NCI-H460 (cell line): ENCODE data around the gene DHRS1. TPM values are rescaled to one million over a fixed set of nuclear protein-coding genes. Genes with fewer than 3 reads are reported as not detected.
A peak's percentile ranks its signal among the peaks of the same experiment; 100 is the strongest.

Experiments used
- DNase-seq: peaks from one replicate; pipeline ENCODE4 v3.0.0-alpha.2; 2016; ENCODE audit warnings: low read depth; ENCODE audit errors: extremely low read depth
- polyA plus RNA-seq: library from polyadenylated mRNA; depleted of rRNA; stranded (reverse); fragments of >200 nt; gene quantifications from 2 replicates; pipeline ENCODE4 v1.2.3, GENCODE V29; 2014; cell fraction: nucleus; rRNA removed
- total RNA-seq: library from RNA; depleted of rRNA; stranded (reverse); fragments of >200 nt; shearing (Covaris generic); gene quantifications from 2 replicates; pipeline ENCODE4 v1.2.3, GENCODE V29; 2014; rRNA removed

DHRS1 gene
- 8.5 and 9.6 TPM in 2 replicates for total RNA-seq
- polyA plus RNA-seq: 55.1 and 61.7 TPM in 2 replicates

DNA sequence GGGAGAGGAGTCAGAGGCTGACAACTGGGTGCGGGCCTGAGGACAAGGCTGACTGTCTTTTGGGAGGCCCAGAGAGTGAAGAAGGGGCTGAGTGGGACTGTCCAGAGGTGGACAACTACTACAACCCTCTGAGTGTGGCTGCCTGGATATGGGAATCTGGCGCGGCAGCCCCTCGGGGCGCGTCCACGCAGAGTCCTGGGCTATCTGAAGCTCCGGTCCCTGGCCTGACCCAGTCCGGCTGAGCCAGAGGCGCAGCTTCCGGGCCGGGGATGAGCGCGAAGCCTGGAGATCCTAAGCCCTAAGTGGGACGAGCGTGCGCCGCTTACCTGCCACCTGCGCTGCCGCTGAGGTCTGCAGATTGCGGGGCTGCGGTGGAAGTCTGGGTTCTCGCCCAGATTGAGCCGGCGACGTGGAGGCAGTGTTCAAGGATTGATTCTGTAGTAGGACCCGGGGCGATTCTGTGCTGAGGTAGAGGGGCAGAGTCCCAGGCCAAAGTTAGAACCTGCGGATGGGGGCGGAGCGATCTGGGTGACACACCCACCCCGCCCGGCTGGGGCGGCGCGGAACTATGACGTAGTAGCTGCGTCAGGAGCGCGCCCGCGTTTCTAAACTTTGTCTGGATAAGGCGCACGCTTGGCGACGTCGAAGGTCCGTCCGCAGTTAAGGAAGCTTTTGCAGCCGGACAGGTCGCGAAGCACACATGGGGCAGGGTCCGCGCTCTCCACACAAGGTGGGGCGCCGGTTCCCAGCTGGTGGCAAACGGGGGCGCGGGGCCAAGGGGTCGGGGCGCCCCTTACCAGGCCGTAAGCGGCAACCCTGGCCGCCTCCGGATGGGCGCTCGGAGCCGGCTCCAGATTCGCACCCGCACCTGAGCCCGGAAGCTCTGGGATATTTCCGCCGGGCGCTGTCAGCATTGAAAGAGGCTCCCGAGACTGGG is at the start of gene DHRS1, which contains the start of gene NOP9:
TSS of gene DHRS1 (minus strand) at position 526 of the 937 bp plus-strand sequence. CDS start 674 bp downstream, outside the sequence.
TSS of gene NOP9 (plus strand) at position 596 of the 937 bp plus-strand sequence. CDS start at position 701, 105 bp downstream.
- peak; percentile 85 for DNase-seq

DNA sequence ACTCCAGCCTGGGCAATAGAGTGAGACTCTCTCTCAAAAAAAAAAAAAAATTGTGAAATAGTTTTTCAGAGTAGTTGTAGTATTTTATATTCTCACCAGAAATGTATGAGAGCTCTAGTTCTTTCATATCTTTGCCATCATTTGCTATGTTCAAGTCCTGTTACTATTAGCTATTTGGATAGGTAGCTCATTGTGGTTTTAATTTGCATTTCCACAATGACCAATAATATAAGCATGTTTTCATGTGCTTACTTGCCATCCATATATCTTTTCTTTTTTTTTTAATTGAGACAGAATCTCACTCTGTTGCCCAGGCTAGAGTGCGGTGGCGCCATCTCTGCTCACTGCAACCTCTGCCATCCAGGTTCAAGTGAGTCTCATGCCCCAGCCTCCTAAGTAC is 48.6 kb upstream of the DHRS1 start:
- no peak for DNase-seq

DNA sequence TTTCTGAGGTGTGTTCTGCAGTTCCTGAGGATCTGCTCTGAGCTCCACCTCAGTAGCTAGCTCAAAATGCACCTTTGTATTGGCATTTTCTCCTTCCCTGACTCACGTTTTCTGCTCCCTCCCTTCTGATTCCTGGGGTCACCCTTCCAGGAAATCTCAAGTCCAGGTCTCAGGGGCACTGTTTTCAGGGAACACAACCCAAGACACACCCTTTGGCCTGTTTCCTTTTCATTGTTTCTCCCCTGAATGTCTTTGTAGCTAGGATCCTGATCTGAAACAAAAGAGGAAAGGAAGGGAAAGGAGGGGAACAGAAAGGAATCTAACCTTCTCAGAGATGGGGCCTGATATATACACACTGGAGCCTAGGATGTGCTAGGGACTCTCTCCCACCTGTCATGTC is 47.6 kb upstream of the DHRS1 start:
- no peak for DNase-seq

DNA sequence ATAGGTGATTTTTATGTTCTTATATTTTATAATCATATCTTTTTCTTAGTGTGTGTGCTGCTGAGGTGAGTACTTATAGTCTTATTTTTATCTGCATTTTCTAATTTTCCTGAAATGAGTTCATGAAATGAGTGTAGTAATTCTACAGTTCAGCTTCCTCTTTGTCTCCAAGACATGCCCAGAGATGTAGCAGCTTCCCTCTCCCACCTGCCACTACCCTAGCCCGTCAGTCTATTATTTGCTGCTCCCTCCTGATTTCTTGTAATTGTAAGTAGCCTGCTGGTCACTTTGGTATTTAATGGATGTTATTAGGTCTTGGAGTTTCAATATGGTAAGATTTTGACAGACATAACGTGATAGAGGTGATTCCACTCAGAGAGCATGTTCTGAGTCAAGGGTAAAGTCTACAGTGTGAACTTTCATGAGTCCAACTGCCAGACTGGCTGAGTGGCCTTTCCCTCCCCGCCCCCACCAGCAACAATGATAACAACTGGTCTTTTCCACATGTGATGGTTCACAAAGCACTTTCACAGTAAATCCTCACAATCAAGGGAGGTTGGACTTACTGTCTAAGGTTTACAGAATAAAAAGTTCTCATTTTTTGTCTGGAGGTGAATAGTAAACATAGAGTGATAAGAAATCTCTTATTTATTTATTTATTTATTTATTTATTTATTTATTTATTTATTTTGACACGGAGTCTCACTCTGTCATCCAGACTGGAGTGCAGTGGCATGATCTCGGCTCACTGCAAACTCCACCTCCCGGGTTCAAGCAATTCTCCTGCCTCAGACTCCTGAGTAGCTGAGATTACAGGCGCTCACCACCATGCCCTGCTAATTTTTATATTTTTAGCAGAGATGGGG is 44.4 kb upstream of the DHRS1 start:
- no peak for DNase-seq

DNA sequence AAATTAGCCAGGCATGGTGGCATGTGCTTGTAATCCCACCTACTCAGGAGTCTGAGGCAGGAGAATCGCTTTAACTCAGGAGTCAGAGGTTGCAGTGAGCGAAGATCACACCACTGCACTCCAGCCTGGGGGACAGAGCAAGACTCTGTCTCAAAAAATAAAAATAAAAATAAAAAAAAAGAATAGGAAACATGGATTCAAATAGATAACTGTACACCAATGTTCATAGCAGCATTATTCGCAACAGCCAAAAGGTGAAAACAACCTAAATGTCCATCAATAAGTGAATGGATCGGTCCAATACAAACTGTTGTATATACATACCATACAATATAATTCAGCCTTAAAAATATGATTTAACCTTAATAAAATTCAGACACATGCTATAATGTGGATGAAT is 43.3 kb upstream of the DHRS1 start:
- no peak for DNase-seq

DNA sequence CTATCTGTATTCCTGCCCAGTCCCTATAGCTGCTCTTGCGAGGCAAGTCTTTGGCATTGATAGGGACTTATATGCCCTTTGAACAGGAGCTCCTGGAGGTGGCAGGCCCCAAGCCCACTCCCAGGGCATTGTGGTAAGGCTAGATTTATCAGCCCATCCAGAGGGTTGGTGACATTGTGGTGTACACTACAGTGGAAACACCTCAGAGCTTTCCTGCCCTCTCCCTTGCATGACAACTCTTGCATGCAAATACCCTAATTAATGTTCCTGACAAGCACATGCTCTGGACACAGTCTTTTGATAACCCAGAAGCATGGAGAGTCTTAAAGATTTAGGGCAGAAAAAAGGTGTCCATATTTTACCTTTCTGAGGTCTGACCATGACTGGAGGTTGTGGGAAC is 41.0 kb upstream of the DHRS1 start:
- no peak for DNase-seq

DNA sequence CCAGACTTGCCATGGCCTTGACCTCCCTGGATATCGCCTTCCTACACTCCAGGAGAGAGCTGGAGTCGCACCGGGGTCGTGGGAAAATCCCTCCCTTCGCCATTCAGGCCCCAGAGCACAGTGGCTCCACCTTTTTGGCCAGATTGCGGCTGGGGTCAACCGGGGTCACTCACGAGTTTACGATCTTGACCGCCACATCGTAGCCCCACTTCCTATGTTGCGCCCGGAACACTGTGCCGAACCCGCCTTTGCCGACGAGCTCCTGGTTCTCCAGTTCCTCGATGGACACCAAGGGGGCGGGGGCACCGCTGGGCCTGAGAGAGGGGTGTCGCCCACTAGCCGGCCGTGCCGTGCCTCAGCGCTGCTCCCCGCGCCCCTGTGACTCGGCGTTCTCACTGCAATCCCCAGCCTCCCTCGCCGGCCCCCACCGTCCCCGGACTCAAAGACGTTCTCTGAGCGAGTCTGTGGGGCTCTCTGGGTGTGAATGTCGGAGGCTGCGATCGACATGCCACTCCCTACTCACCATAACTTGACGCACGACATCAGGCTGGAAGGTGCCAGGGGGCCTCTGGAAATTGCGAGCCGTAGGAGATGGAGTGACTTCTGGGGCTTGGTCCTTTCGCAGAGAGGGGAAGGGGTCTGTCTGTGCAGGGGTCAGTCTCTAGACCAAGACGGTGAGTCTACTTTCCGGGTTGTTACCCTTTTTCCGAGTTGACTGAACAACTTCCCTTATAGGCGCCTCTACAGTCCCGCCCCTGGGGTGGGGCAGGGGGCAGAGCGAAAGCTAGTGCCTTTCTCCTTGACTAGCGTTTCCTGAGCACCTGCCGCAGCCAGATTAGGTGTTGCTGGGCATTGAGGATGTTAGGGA is 39.9 kb upstream of the DHRS1 start, which contains the start of gene RIPK3:
TSS of gene RIPK3 (minus strand) at position 708 of the 868 bp plus-strand sequence. CDS start at position 543, 165 bp downstream.
- no peak for DNase-seq

DNA sequence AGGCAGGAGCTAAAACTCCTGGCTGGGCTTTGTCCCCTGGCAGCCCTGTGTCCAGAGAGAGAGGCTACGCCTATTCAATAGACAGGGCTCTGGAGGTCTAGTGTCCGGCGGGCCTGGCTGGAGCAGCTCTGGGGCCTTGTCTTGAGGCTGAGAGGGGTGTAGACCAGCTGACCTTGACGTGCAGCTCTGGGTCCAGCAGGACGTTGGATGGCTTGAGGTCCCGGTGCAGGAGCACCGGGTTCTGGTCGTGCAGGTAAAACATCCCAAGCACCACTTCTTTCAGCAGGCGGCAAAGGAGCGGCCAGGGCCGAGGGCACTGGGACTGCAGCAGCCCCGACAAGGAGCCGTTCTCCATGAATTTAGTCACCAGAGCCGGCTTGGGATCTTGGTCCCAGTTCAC is 39.3 kb upstream of the DHRS1 start:
- no peak for DNase-seq

DNA sequence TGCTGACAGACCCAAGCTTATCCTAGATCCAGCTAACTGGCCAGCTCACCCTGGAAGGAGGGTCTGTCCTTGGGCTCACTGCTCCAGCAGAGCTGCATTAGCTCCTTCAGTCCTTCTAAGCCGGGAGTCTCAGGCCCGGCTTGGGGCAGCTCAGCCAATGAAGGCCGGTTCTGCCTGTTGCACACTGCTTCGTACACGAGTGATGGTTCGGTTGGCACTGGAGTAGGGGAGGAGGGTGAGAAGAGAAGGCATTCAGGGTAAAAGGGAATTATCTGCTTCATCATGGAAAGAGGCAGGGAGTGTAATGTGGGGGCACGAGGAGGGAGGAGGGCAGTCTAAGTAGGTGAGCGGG is 38.2 kb upstream of the DHRS1 start:
- no peak for DNase-seq

DNA sequence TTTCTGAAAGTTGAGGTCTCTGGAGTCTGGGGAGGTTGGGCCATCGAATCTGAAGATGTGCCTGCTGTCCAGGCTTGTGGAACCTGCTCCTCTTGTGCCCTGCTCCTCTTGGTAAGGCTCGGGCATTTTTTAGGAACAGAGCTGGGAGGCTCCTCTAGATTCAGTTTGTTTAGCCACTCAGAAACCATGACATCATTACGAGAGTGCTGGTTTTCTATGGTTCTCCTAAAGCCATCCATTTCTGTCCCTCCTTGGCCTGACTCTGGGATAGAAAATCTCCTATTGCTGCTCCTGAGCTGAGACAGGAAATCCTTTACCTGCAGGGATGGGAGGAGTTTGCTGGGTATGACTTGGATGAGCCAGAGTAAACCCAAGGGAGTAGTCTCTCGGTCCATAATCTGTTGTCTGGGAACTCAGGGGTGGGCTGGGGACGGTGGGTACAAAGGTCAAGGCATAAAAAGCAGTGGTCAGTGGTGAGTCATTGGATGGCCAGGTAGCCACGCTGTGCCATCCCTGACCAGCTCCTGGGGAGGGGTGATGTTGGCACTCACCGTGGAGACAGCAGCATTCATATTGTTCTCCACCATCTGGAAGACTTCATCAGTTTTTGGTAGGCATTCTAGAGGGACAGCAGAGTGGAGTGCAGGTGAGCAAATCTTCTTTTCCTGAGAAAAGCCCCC is 37.7 kb upstream of the DHRS1 start:
- no peak for DNase-seq

DNA sequence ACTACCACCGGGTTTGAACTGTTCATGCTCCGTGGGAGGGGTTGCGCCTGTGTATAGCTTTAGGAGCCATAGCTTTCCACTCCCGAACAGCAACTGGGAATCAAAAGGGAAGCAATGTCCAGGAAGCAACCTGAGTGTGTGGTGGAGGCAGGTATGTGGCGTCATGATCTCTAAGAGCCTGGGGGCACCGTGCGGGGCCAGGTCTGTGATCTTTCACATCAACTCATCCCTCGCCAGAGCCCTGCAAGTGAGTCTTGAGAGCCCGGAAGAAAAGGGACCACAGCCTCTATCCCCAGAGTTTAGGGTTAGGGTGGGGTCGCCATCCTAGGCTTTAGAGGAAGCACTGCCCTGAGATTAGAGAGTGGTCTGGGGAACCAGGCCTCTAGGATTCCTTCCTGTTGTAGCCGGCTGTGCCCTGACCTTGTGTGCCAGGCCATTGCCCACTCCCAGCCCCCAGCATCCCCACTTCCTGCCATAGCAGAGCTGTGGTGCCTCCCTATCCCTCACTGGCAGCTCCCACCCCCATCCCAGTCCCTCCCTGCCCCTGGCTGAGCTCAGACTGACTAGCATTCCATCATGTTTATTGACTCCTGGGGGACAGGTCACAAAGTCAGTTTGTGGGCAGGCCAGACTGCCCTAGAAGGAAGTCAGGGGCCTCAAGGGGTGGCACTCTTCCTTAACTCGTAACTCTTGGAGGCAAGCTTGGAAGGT is 36.0 kb upstream of the DHRS1 start:
- DNase-seq: no peak

DNA sequence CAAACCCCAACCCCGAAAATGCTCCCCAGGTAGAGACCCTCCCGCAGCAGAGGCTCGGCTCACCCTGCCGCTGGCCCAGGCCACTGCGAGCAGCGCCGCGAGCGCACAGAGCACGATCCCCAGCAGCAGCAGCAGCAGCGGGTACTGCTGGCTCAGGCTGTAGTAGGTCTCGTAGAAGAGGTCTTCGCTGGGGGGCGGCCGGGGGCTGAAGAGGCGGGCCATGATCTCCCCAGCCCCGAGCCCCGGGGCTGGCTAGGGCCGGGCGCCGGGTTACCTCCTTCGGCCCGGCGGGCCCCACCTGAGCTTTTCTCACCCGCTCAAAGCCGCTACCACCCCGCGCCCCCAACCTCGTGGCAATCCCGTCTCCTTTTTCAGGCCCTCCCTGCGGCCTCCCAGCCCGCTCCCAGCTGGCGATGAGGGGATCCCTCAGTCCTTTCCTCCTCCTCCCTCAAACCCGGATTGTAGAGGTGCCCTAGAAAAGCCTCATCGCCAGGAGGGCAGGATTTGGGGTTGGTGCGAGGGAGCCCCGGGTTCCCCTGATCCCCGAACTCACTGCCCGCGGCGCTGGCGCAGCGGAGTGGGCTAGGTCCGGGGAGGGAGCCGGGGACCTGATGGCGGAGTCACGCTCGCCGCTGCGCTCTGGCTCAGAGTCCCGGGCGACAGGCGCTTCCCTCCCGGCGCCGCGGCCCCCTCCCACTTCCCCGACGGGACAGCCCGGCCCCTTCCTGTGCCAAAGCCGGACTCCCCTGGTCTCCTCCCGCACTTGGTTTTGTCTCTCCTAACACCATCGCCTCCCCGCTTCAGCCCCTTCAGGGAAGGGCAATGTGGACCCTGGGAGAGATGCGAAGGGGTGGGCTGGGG is 35.1 kb upstream of the DHRS1 start, which contains the start of gene ADCY4:
TSS of gene ADCY4 (minus strand) at position 641 of the 861 bp plus-strand sequence. CDS start at position 222, 419 bp downstream.
- no peak for DNase-seq

DNA sequence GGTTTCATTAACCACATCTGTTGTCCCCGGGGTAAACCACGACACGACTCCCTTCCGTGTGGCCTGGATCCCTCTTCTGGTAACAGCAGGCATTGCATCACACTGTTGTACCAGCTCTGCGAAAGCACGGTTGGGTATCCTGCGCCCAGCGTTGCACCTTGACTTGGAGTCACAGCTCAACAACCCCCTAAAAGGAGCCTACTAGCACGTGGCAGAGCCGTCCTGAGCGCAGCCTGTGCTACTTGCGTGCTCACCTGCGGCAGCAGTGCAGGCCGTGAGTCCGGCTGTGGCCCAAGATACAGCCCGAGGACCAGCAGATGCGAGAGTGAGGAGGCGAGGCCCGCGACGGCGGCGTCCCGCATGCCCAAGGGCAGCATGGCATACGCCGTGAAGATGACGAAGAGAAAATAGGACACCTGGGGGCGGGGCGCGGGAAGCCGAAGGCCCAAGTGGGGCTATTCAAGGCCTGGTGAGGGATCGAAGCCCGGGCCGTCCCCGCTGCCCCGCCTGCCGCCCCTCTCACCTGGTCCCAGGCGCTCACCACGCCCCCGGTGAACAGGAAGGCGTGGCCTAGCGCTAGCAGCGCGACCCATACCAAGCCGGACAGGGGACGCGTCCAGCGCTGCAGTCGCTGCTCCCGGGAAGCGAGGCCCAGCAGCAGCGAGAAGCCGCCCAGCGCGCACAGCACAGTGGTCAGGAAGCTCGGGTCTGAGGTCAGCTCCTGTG is 32.9 kb upstream of the DHRS1 start:
- DNase-seq: peak; percentile 56

DNA sequence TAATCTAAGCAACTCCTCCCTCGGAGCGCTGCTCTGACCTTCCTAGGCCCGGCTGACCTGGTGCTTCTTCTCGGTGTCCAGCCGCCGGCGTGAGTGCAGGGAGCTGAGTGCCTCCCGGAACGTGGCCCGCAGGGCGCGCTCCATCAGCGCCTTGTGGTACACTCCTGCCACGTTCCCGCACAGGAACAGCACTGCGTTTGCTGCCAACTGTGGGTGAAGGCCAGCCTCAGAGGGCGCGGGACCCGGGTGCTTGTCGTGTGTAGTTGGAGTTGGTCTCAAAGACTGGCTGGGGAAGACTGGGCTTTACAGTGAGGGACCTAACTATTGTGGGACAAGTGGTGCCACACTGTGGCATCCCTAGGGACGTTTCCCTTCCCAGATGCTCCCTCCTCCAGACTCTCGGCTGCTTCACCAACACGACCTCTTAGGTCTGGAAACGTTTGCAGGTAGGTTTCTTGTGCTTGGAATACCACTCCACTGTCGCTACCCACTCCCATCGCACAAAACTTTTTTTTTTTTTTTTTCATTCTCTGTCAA is 32.2 kb upstream of the DHRS1 start:
- DNase-seq: no peak

DNA sequence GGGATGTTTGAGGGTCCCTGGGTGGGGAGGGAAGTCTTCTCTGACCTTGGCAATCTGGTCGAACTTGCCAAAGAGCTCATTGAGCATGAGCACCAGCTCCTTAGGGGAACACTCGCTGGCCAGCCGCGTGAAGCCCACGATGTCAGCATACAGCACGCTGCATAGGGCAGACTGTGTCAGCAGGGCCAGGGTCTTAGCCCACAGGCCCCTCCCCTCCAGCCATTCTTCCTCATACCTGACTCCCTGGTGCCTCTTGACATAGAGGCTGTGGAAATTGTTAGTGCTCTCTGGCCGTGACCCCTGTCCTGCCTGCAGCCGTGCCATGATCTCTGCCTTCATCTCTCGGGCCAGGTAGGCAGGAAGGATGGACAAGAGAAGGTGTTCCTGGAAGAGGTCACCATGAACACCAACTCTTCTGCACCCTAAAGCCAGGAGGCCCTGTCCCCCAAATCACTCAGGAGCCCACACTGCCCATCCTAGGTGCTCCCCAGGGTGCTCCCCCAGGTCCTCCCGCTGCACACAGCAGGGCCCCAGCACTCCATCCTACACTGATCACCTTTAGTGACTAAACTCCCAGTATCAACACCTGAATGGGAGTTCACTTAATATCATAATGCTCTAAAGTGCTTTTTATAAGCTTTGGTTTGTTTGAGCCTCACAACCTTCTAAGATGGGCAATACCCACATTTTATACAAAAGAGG is 31.5 kb upstream of the DHRS1 start:
- no peak for DNase-seq

DNA sequence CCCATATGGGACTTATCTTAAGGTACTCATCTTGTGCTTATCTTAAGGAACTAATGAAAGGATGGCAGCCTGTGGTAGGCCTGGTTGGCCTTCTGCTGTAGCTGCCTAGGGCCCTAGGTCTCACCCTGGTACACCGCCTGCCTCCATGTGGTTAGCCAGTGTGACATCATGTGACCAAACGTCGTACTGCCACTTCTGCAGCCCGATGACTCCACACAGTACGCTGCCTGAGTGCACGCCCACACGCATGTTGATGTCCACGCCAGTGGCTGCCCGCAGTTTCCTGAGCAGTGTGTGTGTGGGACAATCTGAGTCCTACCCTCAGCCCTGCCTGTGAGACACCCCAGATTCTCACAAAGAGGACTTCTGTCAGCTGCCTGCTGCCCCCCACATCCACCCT is 30.2 kb upstream of the DHRS1 start:
- DNase-seq: no peak
